T1000 (cell line): ENCODE measurements around the gene PLEKHA7.
"Not testable (repeated sequence)": the region's sequence is repeated elsewhere in the genome, so short reads cannot be mapped to it uniquely, and the experiment has no call there.

Experiments used
- DNase-seq: peaks from one replicate; lab custom pipeline; 2025; ENCODE audit warnings: mixed read lengths; lab: John Stamatoyannopoulos, UW

PLEKHA7 gene

DNA sequence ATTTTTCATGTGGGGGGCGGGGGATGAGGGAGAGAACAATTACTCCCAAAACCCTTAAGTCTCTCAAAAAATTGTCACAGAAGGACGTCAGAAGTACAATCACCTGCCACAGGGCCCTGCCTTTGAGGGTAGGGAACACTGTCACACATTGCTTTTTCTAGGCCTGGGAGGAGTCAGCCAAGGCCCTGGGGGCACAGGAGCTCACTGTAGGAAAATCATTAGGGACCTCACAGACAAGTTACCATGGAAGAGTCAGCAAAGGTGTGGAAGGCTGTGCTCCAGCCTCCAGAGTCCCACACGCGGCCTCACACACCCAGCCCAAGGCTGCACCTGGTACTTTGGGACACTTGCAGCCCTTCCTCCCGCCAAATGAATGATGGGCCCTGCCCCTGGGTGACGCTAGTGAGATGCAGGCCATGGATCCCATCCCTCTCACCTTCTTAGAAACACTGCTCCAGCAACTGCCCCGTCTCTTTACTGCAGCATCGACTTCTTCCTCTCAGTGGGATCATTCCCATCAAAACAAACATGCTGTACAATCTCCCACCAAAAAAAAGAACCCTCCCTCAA, 3.3 kb downstream of the PLEKHA7 start:
- DNase-seq, result no peak

DNA sequence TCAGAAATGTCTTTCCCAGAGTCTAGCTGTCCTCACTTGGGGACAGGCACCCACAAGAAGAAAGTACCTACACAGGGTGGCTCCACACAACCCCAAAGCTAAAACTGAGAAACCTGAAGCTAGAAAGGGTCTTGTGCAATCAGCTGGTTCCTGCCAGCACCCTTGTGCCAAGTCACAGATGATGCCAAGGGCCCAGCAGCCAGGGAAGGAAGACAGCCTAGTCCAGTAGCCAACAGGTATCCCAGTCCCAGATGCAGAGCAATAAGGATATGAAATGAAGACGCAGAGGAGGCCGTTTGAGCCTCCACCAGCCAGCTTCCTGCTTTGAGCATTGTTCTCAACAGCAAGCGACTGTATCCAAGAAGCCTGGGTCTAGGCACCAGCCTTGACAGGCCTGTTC, 6.1 kb downstream of the PLEKHA7 start:
- DNase-seq, result no peak

DNA sequence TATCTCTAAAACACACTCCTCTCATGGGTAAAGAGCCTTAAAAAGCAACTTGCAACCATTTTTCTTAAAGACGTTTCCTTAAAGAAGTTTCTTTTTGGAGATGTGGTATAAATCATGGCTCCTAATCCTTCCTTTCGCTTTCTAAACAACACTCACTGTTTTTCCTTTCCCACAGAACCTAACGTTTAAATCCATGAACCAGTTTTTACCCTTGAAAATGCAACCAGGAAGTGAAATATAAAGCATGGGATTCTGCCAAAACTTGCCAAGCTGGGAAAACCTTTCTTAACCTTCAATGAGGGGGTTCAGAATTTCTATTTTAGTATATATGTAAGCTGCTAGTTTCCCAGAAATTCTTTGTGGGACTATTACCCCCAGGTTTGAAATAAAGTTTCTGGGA, 8.6 kb downstream of the PLEKHA7 start:
- no peak for DNase-seq

DNA sequence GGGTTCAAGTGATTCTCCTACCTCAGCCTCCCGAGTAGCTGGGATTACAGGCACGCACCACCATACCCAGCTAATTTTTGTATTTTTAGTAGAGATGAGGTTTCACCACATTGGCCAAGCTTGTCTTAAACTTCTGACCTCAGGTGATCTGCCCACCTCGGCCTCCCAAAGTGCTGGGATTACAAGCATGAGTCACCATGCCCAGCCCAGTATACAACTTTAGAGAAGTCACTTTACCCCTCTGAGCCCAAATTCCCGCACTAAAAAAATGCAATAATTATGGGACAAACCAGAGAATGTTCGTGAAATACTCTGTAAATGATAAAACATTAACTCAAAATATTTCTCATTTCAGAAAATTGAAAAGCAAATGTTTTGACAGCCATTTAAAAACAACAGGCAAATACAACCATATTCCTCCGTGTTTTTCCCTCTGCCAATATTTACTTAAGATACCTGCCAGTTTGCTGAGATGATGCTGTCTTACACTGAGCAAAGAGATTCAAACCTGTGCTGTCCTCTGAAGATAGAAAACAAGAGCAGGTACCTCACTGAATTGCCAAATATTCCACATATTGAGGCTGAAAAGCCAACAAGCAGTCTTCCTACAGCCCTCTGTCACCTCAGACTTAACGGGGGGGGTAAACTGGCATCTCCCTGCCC, 9.6 kb downstream of the PLEKHA7 start:
- no peak for DNase-seq

DNA sequence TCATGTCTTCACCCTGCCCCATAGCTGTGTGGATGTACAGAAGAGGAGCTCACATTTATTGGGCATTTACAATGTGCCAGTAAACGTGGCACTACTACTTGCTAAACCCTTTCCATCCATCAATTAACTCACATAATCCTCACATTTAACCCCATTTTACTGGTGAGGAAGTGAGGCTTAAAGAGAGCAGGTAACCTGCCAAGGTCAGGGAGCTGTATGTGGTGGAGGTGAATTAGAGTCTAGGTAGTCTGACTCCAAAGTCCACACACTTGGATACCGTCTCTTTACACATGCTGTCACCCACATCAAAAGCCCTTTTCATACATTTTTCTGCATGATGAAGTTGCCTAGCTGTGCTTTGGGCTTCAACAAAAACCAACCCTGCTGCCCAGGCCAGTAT, 10.8 kb downstream of the PLEKHA7 start:
- no peak for DNase-seq

DNA sequence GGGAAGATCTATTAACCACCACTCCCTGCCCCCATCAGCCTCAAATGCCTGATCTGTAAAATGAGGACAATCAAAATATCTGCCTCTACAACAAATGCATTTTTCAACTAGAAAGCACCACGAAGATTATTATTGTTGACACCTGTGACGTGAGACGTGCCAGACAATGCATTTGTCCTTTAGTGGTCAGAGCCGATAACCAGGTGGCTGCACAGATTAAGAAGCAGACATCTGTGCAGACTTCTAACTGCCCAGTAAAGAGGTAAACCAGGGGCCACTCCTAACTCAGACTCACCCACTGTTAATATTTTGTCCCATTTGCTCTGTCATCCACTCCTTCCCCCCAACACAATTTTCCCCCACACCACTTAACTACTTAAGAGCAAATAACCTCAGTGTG, 11.7 kb downstream of the PLEKHA7 start:
- no peak for DNase-seq

DNA sequence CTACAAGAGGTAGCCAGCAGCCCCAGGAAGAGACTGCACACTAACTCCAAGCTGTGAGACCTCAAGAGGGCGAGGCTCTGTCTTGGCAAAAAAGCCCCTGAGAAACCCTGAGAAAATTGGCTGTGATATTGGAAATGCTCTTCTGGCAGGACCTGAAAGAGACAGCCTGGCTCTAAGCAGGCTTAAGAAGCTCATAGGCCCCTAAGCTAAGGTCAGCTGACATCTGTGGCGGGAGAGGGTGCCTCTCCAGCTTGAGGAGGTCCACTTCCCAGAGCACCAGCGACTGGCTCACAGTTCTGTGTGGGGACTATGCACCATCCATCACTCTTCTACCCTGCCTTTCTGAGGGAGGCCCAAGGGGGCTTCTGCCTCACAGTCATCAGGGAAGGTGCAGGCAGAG, 12.4 kb downstream of the PLEKHA7 start:
- no peak for DNase-seq

DNA sequence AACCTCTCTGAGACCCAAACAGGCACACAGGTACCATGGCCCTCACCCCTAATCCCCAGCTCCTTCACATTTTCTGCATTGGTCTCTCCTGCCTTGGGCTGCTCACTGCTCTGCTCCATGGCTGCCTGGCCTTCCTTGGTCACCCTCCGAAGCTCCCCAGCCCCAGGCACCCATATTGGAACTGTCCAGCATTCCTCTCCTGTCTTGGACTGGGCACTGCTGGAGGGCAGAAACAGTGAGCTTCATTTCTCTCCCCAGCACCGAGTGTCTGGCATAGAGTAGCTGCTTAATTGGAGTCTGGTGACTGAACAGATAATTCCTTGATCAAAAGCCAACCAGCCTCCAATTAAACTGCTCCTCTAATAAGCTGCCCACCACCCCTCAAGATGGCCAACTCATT, 13.2 kb downstream of the PLEKHA7 start:
- DNase-seq, result no peak

DNA sequence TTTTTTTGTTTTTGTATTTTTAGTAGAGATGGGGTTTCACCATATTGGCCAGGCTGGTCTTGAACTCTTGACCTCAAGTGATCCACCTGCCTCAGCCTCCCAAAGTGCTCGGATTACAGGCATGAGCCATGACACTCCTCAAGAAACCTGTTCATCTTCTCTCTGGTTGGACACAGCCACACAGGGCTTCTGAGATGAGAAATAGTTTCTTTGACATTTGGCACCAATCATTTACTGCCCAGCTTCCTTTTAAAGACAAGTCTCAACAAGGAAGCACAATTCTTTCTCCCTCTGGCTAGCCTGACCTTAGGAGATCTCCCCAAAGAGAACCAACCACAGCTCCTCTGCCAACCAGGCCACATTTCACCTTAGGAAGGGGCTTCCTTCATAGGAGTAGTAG, 14.0 kb downstream of the PLEKHA7 start:
- DNase-seq, result not testable (repeated sequence)

DNA sequence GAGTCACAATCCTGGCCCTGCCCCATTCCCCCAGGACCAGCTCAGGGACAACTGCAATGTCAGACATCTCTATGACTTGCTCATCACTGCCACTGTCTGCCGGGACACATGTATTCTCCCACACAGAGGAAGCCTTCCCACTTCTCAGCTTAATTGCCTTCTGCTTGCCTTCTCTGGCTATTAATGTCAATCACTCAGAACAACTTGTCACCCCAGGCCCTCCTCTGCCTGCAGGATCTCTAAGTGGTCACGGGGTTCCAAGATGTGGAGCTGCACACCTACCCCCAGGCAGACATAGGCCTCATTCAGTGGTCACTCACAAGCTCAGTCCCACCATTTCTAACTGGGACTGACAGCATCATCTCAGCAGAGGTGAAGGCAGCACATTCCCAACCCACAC, 15.1 kb downstream of the PLEKHA7 start:
- no peak for DNase-seq

DNA sequence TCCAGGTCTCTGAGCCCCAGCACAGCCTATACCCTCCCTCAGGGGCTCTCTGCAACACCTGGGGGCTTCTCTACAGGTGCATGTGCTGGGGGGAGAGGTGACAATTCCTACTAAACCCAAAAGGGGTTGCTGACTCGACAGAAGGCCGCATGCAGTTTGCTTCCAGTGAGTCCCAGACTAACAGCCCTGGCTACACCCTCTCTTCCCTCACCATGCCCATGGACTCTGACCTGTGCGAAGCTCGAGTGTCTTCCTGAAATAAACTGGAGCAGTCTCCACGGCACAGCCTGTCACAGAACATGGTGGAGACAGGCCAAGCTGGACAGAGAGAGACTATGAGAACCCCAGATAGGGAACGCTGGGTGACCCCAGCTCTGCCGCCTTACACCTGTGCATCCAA, 16.6 kb downstream of the PLEKHA7 start:
- no peak for DNase-seq

DNA sequence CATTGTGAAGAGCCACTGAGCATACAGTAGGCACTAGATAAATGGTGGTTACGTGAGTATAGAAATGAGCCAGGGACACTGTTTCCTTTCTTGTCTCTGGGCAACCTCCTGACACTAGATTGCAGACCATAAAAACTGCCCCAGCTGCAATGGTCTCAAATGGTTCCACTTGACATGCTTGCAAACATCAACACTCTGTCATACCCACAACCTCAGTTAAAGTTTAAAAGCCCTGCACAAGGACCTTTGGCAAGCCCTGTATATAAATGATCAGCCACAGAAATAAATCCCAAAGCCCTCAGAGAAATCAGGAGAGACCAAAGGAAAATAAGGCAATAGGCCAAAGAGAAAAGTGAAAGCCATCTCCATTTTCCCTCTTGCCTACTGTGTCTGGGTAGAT, 20.7 kb downstream of the PLEKHA7 start:
- no peak for DNase-seq

DNA sequence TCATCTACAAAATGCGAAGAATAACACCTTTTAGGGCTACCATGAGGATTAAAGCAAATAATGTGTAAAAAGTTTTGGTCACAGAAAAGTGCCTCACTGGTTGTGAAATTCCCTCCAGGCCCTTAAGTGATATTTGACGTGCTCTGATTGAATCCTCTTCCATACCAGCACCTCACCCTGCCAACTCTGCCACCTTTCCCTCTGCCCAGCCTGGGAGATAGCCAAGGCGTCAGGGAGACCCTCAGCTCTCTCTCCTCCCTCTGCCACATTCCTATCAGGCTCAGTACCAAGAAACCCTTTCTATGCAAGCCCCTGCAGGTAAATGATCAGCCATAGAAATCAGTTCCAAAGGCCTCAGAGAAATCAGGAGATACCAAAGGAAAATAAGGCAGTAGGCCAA, 21.4 kb downstream of the PLEKHA7 start:
- DNase-seq, result no peak

DNA sequence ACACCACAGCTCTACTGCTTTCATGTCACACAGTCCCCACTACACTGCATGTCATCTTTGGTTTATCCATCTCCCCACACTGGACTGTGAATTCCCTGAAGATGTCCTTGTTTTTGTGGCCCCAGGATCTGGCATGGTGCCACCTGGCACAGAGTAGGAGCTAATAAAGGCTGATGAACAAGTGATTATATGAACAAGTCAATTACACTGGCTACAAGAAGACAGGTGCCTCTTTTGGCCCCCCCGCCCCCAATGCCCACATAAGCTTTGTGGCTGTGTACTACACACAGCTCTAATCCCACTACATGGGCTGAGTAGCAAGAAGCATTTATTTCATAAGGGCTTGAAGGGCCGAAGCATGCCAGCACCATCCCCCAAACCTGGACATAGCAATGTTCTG, 24.7 kb downstream of the PLEKHA7 start:
- DNase-seq, result no peak

DNA sequence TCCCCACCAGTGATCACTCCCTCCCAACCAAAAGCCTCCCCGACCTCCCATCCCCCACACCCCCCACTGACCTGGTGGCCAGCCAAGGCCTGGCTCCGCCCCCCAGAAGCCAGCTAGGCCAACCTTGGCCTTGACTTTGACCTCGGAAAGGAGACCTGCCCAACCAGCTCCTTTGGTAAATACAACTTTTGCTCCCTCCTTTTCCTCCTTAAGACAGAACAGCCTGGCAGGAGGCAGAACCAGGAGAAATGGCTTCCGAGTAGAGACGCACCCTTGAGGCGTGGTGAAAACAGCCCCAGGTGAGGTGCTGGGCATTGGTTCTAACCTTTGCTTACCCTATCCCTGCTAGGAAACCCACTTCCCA, 27.0 kb downstream of the PLEKHA7 start:
- DNase-seq, result no peak

DNA sequence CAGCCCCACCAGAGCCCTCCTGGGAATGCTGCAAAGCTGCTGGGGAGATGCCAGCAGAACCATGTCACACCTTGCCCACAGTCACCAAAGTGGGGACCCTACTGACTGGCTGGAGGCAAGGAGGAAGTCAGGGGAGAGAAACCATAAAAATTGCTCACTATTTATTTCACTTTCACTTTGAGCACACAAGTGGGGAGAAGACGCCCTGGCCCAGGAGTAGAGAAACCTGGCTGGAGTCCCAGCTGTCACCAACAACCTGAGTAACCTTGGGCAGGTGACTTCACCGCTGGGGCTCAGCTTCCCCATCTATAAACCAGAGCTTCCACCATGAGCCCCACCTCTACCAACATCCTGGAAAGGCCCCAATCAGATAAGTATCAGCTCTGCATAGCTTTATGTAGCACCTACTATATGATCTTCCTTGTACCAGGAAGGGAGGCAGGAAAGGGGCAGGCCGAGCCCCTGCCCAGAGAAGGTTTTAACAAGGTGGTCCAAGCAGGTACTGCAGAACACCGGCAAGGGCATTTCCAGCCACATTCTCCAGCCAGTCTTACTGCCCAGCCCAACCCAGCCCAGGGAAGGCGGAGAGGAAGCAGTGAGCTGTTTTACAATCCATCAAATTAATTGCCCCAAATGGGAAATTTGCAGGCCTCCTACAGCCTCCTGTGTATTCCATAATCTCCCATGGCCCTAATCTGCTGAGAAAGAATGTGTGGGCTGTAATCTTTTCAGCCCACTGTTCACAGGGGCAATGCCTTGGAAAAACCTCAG, 27.6 kb downstream of the PLEKHA7 start:
- no peak for DNase-seq

DNA sequence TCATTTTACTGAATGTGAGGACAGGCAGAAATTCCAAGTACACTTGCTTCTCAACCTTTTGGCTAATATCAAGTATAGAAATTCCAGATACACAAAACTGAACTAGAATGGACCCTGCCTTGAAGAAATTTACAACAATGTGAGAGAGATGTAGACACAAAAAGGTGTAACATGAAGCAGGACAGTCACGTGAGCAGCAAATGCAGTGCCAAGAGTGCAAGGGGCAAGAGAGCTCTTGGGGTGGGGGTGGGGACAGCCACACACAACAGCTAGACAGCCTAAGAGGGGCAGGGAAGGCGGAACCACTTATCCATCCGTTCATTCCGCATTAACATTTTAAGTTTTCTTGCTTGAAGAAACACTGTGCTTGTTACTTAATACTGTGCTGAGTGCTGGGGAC, 28.9 kb downstream of the PLEKHA7 start:
- no peak for DNase-seq

DNA sequence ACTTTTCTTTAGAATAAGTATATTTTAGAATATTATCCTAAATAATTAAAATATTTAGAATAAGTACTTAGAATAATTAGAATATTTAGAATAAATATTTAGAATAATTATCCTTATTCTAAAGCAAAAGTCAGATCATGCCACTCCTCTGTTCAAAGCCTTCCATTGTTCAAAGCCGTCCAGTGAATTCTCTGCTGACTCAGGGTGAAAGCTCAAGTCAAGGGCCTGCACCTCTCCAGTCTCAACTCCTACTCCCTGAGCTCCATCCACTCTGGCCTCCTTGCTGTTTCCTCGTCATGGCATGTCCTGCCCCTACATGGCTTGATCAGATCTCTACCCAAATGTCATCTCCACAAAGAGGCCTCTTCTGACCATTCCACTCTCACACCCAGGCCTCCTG, 30.0 kb downstream of the PLEKHA7 start:
- no peak for DNase-seq

DNA sequence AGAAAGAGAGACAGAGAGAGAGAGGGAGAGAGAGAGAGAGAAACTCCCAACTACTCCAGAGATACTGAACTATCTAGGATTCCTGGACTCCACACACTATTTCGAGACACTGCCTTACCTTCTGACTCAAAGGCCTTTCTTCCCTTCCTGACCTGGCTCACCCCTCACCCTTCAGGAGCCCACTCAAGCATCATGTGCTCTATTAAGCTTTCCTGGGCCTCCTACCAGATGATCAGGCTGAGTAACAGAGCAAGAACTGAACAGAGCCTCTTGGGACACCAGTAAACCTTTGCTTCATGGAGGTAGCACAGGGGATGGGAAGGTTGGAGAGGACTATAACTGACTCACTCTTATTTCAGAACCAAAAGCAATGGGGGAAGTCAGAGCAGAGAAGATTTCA, 31.4 kb downstream of the PLEKHA7 start:
- no peak for DNase-seq

DNA sequence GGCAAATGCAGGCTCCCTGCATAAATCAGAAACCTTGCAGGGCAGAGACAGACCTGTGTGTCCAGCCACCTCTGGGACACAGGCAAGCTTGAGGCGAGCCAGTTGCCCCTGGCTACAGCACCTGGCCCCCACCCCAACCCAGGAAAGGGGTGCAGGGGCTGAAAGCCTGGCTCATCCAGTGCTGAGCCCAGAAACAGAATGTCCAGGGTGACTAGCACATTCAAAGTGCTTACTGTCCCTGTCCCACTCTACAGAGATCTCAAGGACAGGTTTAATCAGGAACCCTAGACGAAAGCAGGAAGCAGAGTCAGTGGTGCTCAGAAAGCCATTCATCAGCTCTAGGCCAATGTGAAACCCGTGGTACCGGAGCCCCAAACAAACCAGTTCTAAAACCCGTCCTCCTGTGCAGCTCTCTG, 31.9 kb downstream of the PLEKHA7 start:
- DNase-seq, result no peak

DNA sequence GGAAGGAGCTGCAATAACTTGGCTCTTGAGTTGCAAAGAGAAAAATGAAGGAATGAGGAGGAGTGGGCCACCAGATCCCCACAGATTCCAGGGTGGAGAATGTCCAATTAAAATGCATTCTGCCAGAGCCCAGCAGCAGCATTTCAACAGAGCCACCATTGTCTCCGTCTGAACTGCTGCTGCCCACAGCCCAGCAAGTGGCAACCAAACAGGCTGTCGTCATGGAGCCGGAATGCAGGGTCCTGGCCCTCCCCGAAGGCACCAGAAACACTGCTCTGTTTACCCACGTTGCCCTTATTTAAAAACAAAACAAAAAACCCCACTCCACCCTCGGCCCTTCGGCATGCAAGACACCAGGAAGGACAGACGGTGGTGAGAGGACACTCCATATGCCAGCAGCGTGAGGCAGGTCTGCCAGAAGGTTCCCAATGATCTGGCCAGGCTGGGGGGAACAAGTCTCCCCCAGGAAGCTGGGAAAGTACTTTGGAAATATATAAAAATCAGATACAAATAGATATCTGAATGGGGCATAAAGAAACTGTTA, 32.5 kb downstream of the PLEKHA7 start:
- peak; percentile 68 for DNase-seq

DNA sequence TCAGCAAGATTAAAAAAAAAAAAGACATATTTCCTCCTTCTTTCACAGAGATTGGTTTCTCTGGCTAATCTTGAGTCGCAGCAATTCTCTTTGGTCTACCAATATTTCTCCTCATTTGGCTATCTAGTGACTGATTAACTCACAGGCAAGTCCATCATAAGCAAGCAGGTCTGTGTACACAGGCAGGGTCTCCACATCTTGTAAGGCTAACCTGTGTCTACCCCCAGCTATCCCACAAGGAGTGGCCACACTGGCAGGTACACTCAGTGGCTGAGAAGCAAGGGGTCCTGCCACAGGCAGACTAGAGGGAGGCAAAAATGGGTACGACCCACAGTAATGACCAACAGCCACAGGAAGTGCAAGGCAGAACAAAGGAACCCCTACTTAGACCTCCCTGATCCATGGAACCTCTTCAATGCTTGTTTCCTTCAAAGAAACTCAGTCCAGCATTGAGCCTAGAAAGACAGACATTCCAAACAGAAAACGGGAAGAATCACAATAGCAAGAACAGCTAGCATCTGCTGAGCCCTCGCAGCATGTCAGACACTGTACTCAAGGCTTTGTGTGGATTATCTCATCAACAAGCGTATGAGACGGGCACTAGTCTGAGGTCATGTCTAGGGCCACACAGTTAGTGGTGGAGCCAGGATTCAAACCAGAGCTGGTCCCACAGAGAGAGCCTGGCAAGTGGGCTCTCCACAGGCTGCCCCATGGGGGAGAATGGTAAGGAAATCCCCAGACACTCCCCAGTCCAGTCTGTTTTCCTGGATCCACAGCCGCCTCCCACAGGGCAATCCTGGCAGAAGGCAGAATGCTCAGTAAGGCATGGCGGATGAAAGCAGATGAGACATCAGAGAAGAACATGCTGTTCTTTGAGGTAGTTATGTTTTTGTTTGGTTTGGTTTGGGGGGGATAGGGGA, 34.3 kb downstream of the PLEKHA7 start:
- no peak for DNase-seq
